PC-3 (cell line): ENCODE measurements around the gene KRT81. TPM values are rescaled to one million over a fixed set of nuclear protein-coding genes. Genes with fewer than 3 reads are reported as not detected.

Source experiments
- ATAC-seq: fragments of 200-7000 bp; cut with Tn5 transposase; 2 replicates; pipeline ENCODE4 v1.9.1; 2020; ENCODE audit warnings: mild to moderate bottlenecking, moderate library complexity
- Bru-seq: library from RNA; stranded (reverse); fragments of 400-500 nt; gene quantifications from one replicate; lab custom pipeline; 2021; lab: Mats Ljungman, UMichigan
- BruChase-seq, 2 experiments: library from RNA; stranded (reverse); fragments of 400-500 nt; gene quantifications; one replicate each; lab custom pipeline; 2021; lab: Mats Ljungman, UMichigan
- BruUV-seq: library from RNA; stranded (reverse); fragments of 400-500 nt; replicated peaks from 2 replicates; lab custom pipeline; 2021; lab: Mats Ljungman, UMichigan
- CTCF ChIA-PET: fragments of 300-600 bp; sonication (Branson Sonifier 250); formaldehyde crosslinking; loops from one replicate; lab custom pipeline; 2022; ENCODE audit warnings: antibody characterized with exemption; lab: Charles Lee
- POLR2A ChIA-PET: fragments of 300-600 bp; sonication (Branson Sonifier 250); formaldehyde crosslinking; loops from one replicate; lab custom pipeline; 2022; ENCODE audit warnings: antibody characterized with exemption; ENCODE audit not compliant: unreplicated experiment; lab: Charles Lee
- DNase-seq: peaks from one replicate; pipeline ENCODE4 v3.0.0-alpha.2; 2015
- H2AFZ ChIP-seq: fragments of 300-600 bp; sonication (generic); 2 replicates; pipeline ENCODE4 v1.6.0; 2016; ENCODE audit warnings: antibody characterized with exemption, low read length
- H3F3A ChIP-seq: fragments of 300-600 bp; sonication (generic); one replicate; pipeline ENCODE4 v1.6.0; 2017; ENCODE audit warnings: antibody characterized with exemption, low read length, control low read depth, mild to moderate bottlenecking; ENCODE audit not compliant: unreplicated experiment
- H3K27ac ChIP-seq: fragments of 300-600 bp; sonication (generic); 2 replicates; pipeline ENCODE4 v1.5.1; 2016; ENCODE audit warnings: mild to moderate bottlenecking, low read length
- H3K27me3 ChIP-seq: fragments of 300-600 bp; sonication (generic); 2 replicates; pipeline ENCODE4 v1.6.1; 2016; ENCODE audit warnings: low read length, mixed read lengths
- H3K36me3 ChIP-seq: fragments of 300-600 bp; sonication (generic); 2 replicates; pipeline ENCODE4 v1.6.1; 2016; ENCODE audit warnings: low read depth, mixed run types, low read length, mixed read lengths
- H3K4me1 ChIP-seq: fragments of 300-600 bp; sonication (generic); 2 replicates; pipeline ENCODE4 v1.5.1; 2016; ENCODE audit warnings: low read length; ENCODE audit not compliant: insufficient read depth
- H3K4me2 ChIP-seq: fragments of 300-600 bp; sonication (generic); 2 replicates; pipeline ENCODE4 v1.6.0; 2016; ENCODE audit warnings: low read length
- H3K4me3 ChIP-seq: fragments of 300-600 bp; sonication (generic); 2 replicates; pipeline ENCODE4 v1.5.1; 2016; ENCODE audit warnings: mild to moderate bottlenecking, low read length, mixed read lengths
- H3K79me2 ChIP-seq: fragments of 300-600 bp; sonication (generic); 2 replicates; pipeline ENCODE4 v1.6.1; 2017; ENCODE audit warnings: low read length, mixed read lengths
- H3K9ac ChIP-seq: fragments of 300-600 bp; sonication (generic); 2 replicates; pipeline ENCODE4 v1.6.0; 2016; ENCODE audit warnings: mild to moderate bottlenecking, low read length
- H3K9me2 ChIP-seq: fragments of 300-600 bp; sonication (generic); replicated peaks from 2 replicates; pipeline ENCODE4 v1.6.1; 2016; ENCODE audit warnings: mixed run types, low read length, mixed read lengths
- H3K9me3 ChIP-seq: fragments of 300-600 bp; sonication (generic); 2 replicates; pipeline ENCODE4 v1.6.1; 2016; ENCODE audit warnings: low read length, mixed read lengths
- H4K20me1 ChIP-seq: fragments of 300-600 bp; sonication (generic); 2 replicates; pipeline ENCODE4 v1.6.1; 2016; ENCODE audit warnings: low read length, mixed read lengths
- EZH2 ChIP-seq: fragments of 300-600 bp; sonication (generic); IDR thresholded peaks from one replicate; pipeline ENCODE4 v1.6.1; 2017; ENCODE audit warnings: antibody characterized with exemption, mild to moderate bottlenecking, low read length; ENCODE audit not compliant: unreplicated experiment
- EZH2phosphoT487 ChIP-seq: fragments of 300-600 bp; sonication (generic); IDR thresholded peaks from 2 replicates; pipeline ENCODE4 v1.6.1; 2018; ENCODE audit warnings: mild to moderate bottlenecking, antibody characterized with exemption, low read length, borderline replicate concordance
- intact Hi-C: fragments of 100-400 bp; cut with micrococcal nuclease; formaldehyde crosslinking; loops from 2 replicates; pipeline ENCODE4 v1.9.0; 2023
- long read RNA-seq: library from polyadenylated mRNA; unstranded; transcript quantifications from one replicate; pipeline ENCODE4 v2.0.0, GENCODE V29; 2021; ENCODE audit not compliant: unreplicated experiment
- total RNA-seq: library from RNA; depleted of rRNA; stranded (reverse); fragments of >200 nt; gene quantifications from 2 replicates; pipeline ENCODE4 v1.2.3, GENCODE V29; 2014; rRNA removed
- TF ChIP-seq, protein P1 (sequence below): fragments of 300-600 bp; sonication (generic); conservative IDR thresholded peaks from 2 replicates; pipeline ENCODE4 v1.5.1; 2017; ENCODE audit warnings: antibody characterized with exemption, low read depth, mild to moderate bottlenecking, low read length

Gene KRT81
- total RNA-seq (1,688 and 2,042 TPM in 2 replicates), Bru-seq, nascent RNA (percentile 100 among the genes with signal in this experiment), BruChase-seq, experiment 1, labeled RNA remaining after a 6-hour chase (percentile 100 among the genes with signal in this experiment), BruChase-seq, experiment 2, labeled RNA remaining after a 2-hour chase (percentile 100 among the genes with signal in this experiment)
- long read RNA-seq, partial matches to known transcripts = 5,440 of 5,526 reads
- long read RNA-seq, other reads (novel, unspliced or antisense) = 85 of 5,526 reads

DNA sequence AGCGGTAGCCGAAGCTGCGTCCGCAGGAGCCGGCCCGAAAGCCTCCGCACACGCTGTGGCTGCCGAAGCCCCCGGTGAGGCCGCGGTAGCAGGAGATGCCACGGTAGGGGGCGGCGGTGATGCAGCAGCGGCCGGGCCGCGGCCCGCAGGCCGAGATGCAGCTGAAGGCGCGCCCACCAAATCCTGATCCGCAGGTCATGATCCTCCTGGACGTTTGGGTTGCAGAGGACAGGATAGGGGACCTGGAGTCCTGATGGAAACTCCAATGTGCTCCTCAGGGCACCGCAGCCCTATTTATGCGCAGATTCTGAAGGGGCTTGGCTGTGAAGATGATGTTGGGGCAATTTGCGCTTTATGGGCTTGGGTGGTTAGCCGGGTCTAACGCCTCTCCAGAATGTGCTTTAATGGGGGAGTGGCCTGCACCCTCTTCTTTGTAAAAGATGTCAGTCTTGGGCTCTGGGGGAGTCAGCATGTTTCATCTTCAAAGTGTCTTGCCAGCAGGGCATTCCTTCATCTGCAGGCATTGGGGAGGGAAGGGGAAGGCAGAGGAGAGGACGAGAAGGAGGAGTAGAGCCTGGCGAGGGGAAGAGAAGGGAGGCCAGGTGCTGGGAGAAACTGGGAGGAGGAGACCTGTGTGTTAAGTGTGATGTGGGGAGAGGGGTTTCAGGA lies at the start of gene KRT81:
Gene KRT81, minus strand, starts transcription at position 268 of the 669 bp plus-strand sequence. Its CDS starts 69 bp downstream, at position 199.
- DNase-seq = no peak
- no peak within 1 kb of the TSS for H3K4me3 ChIP-seq
- peaks cover 14% of the 10 kb centered on the region for H4K20me1 ChIP-seq
- intact Hi-C loops = no loop called here
- CTCF ChIA-PET = no interaction called here
- peaks cover 3% of the 10 kb centered on the region for H3F3A ChIP-seq
- TF ChIP-seq EZH2phosphoT487 = no peak
- no peak for TF ChIP-seq EZH2
- TF ChIP-seq, protein P1, sequence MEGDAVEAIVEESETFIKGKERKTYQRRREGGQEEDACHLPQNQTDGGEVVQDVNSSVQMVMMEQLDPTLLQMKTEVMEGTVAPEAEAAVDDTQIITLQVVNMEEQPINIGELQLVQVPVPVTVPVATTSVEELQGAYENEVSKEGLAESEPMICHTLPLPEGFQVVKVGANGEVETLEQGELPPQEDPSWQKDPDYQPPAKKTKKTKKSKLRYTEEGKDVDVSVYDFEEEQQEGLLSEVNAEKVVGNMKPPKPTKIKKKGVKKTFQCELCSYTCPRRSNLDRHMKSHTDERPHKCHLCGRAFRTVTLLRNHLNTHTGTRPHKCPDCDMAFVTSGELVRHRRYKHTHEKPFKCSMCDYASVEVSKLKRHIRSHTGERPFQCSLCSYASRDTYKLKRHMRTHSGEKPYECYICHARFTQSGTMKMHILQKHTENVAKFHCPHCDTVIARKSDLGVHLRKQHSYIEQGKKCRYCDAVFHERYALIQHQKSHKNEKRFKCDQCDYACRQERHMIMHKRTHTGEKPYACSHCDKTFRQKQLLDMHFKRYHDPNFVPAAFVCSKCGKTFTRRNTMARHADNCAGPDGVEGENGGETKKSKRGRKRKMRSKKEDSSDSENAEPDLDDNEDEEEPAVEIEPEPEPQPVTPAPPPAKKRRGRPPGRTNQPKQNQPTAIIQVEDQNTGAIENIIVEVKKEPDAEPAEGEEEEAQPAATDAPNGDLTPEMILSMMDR = no peak
- POLR2A ChIA-PET = no interaction called here
- no peak within 1 kb of the TSS for H3K9ac ChIP-seq
- H3K4me2 ChIP-seq = no peak within 1 kb of the TSS
- ATAC-seq = no peak
- H3K9me2 ChIP-seq = no peaks in the 10 kb centered on the region
- no peaks in the 10 kb centered on the region for H3K9me3 ChIP-seq
- peaks cover 14% of the 10 kb centered on the region for H3K36me3 ChIP-seq
- no peak within 1 kb of the TSS for H3K27ac ChIP-seq
- no peak within 1 kb of the TSS for H2AFZ ChIP-seq
- H3K4me1 ChIP-seq = peaks cover 10% of the 10 kb centered on the region
- H3K79me2 ChIP-seq = peaks cover 19% of the 10 kb centered on the region
- BruUV-seq = no TSS peak
- H3K27me3 ChIP-seq = no peaks in the 10 kb centered on the region

DNA sequence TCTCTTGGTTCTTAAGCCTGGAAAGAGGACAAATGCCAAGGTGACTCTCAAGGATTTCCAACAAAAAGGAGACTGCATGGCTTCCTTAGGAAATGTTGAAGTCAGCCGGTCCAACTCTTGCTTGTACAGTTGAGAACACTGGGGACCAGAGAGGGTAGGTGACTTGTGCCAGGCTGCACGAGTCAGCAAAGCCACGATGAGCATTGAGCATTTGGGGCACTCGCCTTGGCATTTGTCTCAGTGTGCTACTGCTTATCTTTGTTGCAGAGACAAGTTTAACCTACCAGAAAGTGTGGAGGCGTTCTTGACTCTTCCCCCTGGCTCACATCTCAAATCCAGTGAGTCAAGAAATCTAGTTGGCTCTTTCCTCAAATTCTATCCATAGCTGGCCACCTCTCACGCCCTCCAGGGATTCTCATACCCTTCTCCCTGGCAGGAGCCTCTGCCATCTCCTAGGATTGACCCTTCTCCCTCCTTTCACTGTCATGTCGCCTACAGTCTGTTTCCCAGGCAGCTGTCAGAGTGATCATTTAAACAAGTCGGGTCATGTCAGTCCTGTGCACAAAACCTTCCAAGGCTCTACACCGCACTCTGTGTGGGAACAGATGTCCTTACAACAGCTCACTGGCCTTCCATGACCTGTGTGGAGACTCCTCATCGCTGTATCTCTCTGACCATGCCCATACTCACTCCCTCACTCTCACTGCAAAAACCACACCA lies 47.1 kb upstream of the KRT81 start:
- Histone ChIP-seq H3K27me3 (no peaks in the 10 kb centered on the region), H3F3A (no peaks in the 10 kb centered on the region), H3K4me3 (no peak overlapping the region), H3K79me2 (no peaks in the 10 kb centered on the region), H2AFZ (no peak overlapping the region), H3K4me2 (no peak overlapping the region), H3K27ac (no peak overlapping the region), H3K4me1 (no peaks in the 10 kb centered on the region), H4K20me1 (no peaks in the 10 kb centered on the region), H3K9me2 (no peaks in the 10 kb centered on the region), H3K9ac (no peak overlapping the region), H3K9me3 (no peaks in the 10 kb centered on the region), H3K36me3 (no peaks in the 10 kb centered on the region)
- CTCF ChIA-PET = no interaction called here
- intact Hi-C loops = no loop called here
- ATAC-seq = no peak
- no peak for DNase-seq
- TF ChIP-seq EZH2 (no peak), EZH2phosphoT487 (no peak)
- TF ChIP-seq, protein P1 = no peak
- BruUV-seq = no TSS peak
- POLR2A ChIA-PET = no interaction called here
